NCI-H128 (cell line): ENCODE results near the gene CHDH.

Experiments used
- DNase-seq: peaks from one replicate; lab custom pipeline; 2025; ENCODE audit not compliant: unreplicated experiment; lab: John Stamatoyannopoulos, UW

CHDH gene

GRCh38 chr3:53763353-53763752 lies 82.9 kb downstream of the CHDH start:
- DNase-seq: no peak
